Hematopoietic multipotent progenitor cell treated with erythropoietin and hydrocortisone succinate and interleukin-3 and kit ligand, for 4 days (in vitro differentiated cells): ENCODE results near the gene CCDC88B.
"Not testable (repeated sequence)": the region's sequence is repeated elsewhere in the genome, so short reads cannot be mapped to it uniquely, and the experiment has no call there.

Source experiments
- DNase-seq: peaks from one replicate; pipeline ENCODE4 v3.0.0-alpha.2; 2015

The CCDC88B gene

GRCh38 chr11:64323984-64324383 lies 16.0 kb upstream of the CCDC88B start:
- DNase-seq, result not testable (repeated sequence)

- DNase-seq, result no peak
Observed at GRCh38 chr11:64324692-64325469, 15.1 kb upstream of the CCDC88B start.

DNA sequence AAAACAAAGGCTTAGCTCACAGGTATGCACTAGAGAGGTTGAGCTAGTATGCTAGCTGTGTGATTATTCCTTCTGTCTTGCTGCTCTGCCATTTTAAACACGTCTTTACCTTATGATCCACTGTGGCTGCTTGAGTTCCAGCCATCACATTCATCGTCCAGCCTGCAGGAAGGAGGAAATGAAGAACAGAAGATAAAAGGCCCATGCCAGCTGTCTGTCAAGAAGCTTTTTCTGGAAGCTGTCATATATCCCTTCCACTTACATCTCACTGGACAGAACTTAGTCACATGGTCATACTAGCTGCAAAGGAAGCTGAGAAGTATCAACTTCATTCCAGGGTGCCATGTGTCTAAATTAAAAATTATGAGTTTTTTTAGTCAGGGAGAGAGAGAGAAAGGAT lies 12.6 kb upstream of the CCDC88B start:
- DNase-seq, result no peak

DNA sequence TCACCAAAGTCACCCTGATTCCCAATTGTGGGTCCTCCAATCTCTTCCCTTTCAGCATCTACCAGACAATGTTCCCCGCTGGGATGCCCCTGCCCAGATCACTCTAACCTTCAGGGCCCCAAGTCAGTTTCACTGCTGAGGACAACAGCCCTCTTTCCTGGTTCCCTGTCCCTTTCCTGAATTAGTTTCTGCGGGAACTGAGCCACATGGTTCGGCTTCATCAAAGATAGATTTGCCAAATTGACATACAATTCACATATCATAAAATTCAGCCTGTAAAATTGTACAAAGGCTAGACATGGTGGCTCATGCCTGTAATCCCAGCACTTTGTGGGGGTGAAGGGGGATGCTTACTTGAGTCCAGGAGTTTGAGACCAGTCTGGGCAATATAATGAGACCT lies 12.0 kb upstream of the CCDC88B start:
- no peak for DNase-seq

GRCh38 chr11:64330888-64331287 lies 9.1 kb upstream of the CCDC88B start:
- DNase-seq, result no peak

DNA sequence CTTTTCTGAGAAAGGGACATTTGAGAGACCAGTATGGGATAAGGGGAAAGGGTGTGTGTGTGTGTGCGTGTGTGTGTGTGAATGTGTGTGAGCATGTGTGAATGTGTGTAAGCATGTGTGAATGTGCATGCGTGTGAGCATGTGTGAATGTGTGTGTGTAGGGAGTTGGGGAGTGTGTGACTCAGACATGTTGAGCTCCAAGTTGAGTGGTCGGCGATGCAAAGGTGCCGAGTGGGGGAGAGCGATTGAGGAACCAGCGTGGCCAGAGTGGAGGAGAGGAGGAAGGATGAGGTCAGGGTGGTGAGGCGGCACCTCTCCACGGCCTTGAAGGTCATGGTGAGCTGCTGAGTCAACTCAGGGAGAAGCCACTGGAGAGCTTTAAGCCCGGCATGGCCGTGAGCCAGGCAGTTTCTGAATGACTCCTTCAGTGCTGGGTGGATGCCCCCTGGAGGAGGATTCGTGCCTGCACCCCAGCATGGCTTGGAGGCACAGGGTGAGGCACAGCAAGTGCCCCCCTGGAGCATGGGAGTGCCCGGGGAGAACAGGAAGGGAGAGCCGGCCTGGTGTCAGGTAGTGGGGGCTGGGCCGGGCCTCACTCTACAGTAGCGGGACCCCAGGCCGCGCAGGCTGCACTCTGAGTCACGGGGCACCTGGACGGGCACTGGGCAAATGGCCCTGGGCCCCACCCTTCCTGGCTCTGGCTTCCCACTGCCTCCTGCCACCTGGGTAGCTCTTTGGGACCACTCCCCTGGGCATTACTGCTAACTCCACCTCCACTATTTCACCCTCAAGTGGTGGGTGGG lies 8.2 kb upstream of the CCDC88B start:
- DNase-seq, result peak; percentile 95

- DNase-seq, result peak; percentile 41
Observed at GRCh38 chr11:64333556-64333955, 6.4 kb upstream of the CCDC88B start.

DNA sequence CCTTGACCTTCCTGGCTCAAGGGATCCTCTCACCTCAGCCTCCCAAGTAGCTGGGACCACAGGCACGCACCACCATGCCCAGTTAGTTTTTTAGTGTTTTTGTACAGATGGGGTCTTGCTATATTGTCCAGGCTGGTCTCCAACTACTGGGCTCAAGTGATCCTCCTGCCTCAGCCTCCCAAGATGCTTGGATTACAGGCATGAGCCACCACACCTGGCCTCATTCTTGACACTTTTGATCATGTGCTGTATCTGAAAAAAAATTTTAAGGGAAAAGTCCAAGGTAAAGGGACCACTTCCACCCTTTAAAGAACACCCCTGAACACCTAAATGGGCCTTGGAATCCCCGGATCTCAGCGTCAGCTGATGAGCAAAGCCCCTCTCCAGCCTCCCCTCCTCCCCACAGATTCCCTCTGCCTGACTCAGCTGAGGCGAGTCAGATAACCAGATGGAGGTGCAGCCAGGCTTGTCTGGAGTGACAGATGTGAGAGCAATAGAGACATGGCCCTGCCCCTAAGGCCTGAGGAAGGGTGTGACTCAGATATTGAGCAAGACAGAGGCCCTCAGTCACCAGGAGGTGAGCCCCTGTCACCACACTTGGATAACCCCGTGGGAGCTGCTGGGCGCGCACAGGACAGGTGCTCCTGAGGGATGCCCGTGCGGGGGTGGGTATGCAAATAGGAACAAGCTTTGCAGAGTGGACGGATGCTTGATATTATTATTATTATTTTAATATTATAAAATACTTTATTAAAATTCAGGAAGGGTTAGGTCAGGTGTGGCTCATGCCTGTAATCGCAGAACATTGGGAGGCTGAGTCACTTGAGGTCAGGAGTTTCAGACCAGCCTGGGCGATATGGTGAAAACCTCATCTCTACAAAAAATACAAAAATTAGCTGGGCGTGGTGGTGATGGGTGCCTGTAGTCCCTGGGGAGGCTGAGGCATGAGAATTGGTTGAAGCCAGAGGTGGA lies 5.0 kb upstream of the CCDC88B start:
- peak; percentile 98 for DNase-seq

DNA sequence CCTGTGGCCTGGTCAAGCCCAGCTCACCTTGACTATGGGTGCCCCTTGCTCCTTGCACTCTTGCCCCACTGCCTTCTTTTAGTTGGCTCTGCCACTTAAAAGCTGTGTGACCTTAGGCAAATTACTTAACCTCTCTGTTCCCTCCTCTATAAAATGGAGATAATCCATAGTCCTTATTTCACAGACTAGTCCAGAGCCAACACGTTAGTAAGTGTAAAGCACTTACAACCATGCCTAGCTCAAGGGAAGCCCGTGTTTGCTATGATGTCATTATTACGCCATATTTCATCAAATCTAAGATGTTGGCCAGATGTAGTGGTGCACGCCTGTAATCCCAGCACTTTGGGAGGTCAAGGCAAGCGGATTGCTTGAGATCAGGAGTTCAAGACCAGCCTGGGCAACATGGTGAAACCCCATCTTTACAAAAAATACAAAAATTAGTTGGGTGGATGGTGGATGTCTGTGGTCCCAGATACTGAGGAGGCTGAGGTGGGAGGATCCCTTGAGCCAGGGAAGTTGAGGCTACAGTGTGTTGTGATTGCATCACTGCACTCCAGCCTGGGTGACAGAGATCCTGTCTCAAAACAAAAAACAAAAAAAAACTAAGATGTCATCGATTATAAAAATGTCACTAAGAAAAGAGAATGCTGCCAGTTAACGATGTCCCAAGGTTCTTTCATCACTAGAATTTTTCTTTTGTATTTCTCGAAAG lies 2.3 kb upstream of the CCDC88B start:
- no peak for DNase-seq

DNA sequence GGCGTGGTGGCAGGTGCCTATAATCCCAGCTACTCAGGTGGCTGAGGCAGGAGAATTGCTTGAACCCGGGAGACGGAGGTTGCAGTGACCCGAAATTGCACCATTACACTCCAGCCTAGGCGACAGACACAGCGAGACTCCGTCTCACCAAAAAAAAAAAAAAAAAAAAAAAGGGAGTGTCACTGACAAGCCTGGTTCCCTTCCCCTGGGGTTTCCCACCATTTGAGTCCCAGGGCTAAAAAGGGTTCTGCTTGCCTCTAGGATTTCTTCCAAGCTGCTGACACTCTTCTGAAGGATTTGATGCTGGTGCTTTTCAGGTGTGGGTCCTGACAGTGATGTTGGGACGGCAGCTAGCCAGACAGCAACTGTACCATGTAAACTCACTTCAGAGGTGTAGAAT lies 1.3 kb upstream of the CCDC88B start:
- DNase-seq, result no peak

DNA sequence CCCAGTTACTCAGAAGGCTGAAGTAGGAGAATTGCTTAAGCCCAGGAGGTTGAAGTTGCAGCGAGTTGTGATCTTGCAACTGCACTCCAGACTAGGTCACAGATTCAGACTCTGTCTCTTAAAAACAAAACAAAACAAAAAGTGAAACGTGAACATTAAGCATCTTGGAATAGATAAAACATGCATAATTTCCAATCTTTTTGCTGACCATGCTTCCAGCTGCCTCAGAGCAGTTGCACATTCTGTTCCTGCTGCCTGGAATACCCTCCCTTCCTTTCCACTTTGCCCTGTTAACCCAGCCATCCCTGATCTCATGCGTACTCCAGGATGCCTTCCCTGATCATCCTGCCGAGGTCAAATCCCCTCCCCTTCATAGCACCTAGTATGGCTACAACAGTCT lies 718 bp upstream of the CCDC88B start:
- DNase-seq, result no peak

DNA sequence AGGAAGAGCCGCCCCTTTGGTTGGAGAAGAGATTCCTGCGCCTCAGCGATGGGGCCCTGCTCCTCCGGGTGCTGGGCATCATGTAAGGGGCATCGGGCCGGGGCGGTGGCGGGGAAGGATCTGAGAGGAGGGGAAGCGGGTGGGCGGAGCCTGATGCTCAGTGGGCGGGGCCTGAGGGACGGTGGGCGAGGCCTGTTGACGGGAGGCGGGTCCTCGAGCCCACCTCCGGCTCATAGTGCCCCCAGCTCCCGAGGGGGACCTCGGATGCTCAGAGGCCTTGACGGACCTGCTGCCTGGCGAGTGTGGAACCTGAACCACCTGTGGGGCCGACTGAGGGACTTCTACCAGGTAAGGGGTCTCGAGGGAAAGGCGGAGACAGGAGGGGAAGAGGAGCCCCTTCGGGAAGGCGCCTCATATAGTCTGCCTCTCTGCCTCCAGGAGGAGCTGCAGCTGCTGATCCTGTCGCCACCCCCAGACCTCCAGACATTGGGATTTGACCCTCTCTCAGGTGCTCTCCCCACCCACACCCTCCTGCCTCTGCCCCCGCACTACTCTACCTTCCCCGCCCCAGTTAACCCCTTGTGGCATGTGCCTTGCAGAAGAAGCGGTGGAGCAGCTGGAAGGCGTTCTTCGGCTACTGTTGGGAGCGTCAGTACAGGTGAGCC lies 799 bp downstream of the CCDC88B start:
- DNase-seq, result peak; percentile 80

- DNase-seq, result no peak
Observed at GRCh38 chr11:64341429-64341828, 1.4 kb downstream of the CCDC88B start.

DNA sequence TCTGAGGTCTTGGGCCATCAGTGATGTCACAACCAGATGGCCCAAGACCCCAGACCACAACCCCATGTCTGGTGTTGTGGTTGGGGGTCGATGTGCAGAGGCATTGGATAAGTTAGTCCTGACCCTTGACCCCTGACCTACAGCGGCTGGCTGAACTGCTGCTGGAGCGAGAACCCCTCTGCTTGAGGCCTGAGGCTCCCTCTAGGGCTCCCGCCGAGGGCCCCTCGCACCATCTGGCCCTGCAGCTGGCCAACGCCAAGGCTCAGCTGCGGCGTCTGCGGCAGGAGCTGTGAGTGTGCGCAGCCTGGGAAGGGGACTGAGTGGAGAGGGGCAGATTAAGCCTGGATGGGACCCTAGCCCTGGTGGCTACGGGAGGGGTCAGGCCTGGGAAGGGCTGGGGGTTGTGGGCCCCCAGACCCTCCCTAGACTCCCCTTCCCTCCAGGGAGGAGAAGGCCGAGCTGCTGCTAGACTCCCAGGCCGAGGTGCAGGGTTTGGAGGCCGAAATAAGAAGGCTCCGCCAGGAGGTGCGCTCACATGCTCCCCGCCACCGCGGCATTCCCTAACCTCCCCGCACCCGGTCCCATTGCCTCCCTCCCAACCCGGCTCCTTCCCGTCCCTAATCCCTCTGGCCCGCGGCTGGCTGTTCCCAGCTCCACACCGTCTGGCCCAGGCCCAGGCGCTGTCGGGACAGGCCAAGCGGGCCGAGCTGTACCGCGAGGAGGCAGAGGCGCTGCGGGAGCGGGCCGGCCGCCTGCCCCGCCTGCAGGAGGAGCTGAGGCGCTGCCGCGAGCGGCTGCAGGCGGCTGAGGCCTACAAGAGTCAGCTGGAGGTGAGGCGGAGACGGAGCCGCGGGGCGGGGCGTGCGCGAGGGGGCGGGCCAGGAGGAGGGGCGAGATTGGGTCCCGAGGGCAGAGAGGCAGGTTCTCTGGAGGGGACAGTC lies 2.1 kb downstream of the CCDC88B start:
- peak; percentile 96 for DNase-seq

DNA sequence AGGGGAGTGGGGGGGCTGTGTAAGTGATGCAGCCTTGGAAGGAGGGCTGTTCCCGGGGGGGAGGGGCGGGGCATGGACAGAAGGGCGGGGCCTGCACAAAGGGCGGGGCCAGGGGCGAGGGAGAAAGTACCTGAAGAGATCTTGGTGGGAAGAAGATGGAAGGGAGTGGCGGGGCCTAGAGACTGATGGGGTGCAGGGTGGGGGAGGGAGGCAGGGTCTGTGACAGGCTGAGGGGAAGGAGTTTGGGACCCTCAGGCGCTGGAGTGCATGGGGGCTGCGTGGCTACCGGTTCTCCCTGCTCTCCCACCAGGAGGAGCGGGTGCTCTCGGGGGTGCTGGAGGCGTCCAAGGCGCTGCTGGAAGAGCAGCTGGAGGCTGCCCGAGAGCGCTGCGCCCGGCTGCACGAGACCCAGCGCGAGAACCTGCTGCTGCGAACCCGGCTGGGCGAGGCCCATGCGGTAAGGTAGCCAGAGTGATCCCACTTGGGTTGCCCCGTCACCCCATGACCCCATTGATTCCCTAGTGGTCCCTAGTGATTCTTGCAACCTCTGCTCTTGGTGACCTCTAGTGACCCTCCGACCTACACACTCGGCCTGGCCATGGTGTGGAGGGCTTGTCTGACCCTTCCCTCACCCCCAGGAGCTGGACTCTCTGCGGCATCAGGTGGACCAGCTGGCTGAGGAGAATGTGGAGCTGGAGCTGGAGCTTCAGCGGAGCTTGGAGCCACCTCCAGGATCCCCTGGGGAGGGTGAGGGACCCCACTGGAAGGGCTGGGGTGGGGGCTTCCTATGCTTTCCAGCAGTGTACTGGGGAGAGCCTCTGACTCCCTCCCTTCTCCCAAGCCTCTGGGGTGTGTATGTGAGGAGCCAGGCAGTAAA lies 3.1 kb downstream of the CCDC88B start:
- no peak for DNase-seq

GRCh38 chr11:64343767-64344559 lies 4.0 kb downstream of the CCDC88B start:
- peak; percentile 68 for DNase-seq

- no peak for DNase-seq
Observed at GRCh38 chr11:64344787-64345186, 4.8 kb downstream of the CCDC88B start.

- peak; percentile 40 for DNase-seq
Observed at GRCh38 chr11:64347193-64347867, 7.3 kb downstream of the CCDC88B start.
